Heart left ventricle (tissue), 13 donors: Measurements from ENCODE around the gene CCDC107.

Experiments
- POLR2A ChIP-seq, 2 donors: fragments of 450-650 bp; IDR thresholded peaks; one replicate each; pipeline ENCODE4 v1.6.1; 2017; ENCODE audit warnings: antibody characterized with exemption in 2 of 2, mild to moderate bottlenecking in 2 of 2, moderate library complexity in 2 of 2
- TF ChIP-seq, protein P1 (sequence below), 12 donors: fragments of 200-600 bp; sonication (generic) in 4 of 12; IDR thresholded peaks; one replicate each; pipeline versions ENCODE4 v1.5.0 to v1.8.0; 2018 to 2022; ENCODE audit warnings: antibody characterized with exemption in 12 of 12, mild to moderate bottlenecking in 5 of 12
- donor health status: ischemic (EF 13 %, LVEDD 7.1; RV severe dilation, severe dysfunction).
- donor health status: DM: no; HTN: yes; CAD: no.
- donor health status: DM: no; HTN: no; CAD: no.
- donor health status: ischemic (EF 25% LVEDD 6.9; RV normal size, moderate dysfunction).
- donor health status: ischemic (EF 25% LVEDD 5.7; RV mildly dilated, moderate dysfunction).
- donor health status: ischemic (EF 35%, LVEDD 5.7; RV mildly dilated, moderate dysfunction).
- donor health status: nonischemic (EF 11% LVEDD 7.7; RV severe dilation, severe dysfunction).
- donor health status: DM: yes; HTN: yes; CAD: no.
- donor health status: PGD.
- donor health status: ischemic (EF 29% LVEDD 5.4; RV normal size, mild dysfunction).
- donor health status: nonischemic (EF 23%, LVEDD 6.1; RV moderate dilation, normal function).

DNA sequence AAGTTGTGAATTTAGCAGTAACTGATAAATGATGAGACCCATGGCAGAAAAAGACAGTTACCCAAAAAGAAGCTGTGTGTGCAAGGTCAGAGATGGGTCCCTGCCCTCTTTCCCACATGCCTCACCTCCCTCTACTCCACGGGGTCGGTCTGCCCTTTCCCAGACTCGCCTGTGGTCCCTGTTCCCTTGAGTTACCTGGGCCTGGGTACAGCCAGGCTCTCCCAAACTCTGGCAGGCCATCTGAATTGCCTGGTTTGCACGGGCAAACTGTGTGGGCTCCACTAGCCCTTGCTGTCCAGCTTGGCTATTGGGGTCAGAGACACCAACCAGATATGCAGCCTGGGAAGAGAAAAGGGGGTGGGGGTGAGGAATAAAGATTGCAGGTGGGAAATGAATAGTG lies 50.1 kb downstream of the CCDC107 start:
- TF ChIP-seq, protein P1, sequence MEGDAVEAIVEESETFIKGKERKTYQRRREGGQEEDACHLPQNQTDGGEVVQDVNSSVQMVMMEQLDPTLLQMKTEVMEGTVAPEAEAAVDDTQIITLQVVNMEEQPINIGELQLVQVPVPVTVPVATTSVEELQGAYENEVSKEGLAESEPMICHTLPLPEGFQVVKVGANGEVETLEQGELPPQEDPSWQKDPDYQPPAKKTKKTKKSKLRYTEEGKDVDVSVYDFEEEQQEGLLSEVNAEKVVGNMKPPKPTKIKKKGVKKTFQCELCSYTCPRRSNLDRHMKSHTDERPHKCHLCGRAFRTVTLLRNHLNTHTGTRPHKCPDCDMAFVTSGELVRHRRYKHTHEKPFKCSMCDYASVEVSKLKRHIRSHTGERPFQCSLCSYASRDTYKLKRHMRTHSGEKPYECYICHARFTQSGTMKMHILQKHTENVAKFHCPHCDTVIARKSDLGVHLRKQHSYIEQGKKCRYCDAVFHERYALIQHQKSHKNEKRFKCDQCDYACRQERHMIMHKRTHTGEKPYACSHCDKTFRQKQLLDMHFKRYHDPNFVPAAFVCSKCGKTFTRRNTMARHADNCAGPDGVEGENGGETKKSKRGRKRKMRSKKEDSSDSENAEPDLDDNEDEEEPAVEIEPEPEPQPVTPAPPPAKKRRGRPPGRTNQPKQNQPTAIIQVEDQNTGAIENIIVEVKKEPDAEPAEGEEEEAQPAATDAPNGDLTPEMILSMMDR (IDR thresholded peaks at IDR 0.05): no peak
- no peak for TF ChIP-seq POLR2A (IDR thresholded peaks at IDR 0.05)
